HG03460 (cell line): ENCODE results near the gene MYO18B.

Experiments
- ATAC-seq: cut with Tn5 transposase; IDR thresholded peaks from one replicate; pipeline ENCODE4 v1.9.1; 2021; ENCODE audit not compliant: unreplicated experiment

Gene MYO18B

DNA sequence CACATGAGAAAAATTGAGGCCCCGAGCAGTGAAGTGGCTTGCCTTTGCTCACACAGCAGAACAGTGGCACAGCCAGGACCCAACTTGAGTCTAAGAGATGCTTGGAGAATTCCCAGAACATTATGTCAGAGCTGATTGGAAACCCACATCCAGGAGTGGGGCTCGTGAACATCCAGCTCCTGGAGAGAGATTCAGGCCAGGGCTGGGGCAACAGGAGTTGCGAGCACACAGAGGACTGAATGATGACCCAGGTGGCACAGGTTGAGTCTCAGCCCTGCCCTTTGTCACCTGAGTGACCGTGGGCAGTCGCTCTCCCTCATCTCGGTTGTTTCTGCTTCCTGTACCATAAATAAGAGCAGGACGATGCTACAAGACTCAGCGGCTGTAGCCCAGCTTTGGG, 102.6 kb downstream of the MYO18B start:
- ATAC-seq = no peak

- no peak for ATAC-seq
Observed at GRCh38 chr22:25845985-25846745, 104.2 kb downstream of the MYO18B start.

GRCh38 chr22:25847451-25847850, 105.5 kb downstream of the MYO18B start:
- ATAC-seq = no peak

- ATAC-seq = no peak
Observed at GRCh38 chr22:25848954-25849353, 107.0 kb downstream of the MYO18B start.

GRCh38 chr22:25849522-25849921, 107.5 kb downstream of the MYO18B start:
- no peak for ATAC-seq

DNA sequence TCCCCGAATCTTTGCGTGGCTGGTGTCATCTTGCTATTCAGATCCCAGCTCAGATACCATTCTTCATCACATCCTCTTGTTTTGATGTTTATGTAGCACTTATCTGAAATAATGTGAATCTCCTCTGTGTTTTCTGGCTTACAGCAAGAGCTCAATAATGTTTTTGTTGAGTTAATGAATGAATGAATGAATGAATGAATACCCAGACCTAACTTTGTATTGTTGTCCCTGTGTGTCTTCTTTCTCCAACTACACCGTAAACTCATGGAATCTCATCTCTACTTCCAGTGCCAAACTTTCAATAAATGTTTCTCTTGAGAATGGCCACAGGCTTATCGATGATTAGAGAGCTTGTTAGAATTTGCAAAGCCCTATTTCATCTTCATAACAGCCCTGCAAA, 110.2 kb downstream of the MYO18B start:
- ATAC-seq = no peak

DNA sequence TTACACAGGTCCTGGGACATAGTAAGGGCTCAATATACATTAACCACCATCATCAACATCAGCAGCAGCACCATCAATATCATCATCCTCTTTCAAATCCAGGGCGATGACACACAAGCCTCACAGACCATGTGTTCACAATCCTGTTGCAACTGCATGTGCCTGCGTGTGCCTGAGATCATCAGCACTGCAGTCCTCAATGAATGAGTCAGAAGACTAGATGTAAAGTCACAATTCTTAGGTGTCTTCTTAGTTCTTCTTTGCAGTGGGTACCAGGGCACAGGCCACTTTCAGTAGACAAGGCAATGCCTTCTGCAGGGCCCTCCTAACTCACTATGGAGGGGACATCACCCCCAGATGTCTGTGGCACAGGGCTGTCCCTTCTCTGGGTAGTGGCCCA, 111.1 kb downstream of the MYO18B start:
- no peak for ATAC-seq

DNA sequence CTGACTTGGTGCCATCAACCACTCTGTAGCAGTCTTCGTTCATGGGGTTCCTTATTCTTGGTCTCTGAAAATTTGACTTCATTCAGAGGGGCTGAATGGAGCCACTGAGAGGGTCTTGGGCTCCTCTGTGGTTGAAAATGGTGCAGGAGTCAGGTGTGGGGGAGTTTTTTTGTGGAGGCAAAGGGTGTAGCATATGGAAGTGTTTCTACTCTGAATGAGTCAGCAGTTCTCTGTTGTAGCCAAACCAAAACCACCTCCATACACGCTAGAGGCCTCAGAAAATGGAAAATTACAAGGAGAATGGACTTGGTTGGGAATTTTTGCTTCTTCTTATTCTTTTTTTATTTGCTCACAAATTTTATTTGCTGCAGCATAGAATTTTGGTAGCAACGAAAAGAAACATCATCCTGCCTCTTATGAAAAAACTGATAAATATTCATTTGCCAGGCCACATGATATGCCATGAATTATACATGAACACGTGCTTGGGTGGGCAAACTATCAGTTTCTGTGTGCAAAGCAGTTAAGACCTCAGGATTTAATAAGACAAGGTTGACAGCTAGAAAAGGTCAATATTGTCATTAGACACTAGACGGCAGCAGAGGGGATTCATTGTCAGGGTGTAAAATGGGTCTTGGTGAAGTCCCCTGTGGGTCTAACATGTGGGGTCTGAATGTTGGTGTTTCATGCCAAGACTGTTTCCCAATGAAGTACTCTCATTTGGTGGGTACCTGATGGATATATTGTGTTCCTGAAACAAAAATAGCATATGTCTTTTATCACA, 111.7 kb downstream of the MYO18B start:
- no peak for ATAC-seq

DNA sequence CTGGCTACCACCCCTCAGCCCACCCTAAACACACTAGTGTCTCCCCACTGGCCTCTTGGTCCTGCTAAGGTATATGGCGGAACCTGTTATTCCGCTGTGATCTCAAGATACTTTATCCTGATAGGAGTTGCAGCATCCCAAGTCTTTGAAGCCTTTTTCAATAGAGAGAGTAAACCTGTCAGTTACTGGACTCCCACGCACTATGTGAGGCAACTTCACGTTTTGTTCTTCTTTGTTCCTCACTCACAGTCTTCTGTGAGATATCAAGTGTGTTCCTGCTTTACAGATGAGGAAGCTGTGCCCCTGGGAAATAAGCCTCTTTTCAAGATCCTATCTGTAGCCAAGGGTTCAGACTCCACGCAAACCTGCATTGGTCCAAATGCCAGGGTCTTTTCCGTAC, 127.8 kb downstream of the MYO18B start:
- ATAC-seq = no peak

GRCh38 chr22:25874327-25874726, 132.3 kb downstream of the MYO18B start:
- ATAC-seq = no peak

GRCh38 chr22:25875461-25875860, 133.5 kb downstream of the MYO18B start:
- ATAC-seq = no peak

DNA sequence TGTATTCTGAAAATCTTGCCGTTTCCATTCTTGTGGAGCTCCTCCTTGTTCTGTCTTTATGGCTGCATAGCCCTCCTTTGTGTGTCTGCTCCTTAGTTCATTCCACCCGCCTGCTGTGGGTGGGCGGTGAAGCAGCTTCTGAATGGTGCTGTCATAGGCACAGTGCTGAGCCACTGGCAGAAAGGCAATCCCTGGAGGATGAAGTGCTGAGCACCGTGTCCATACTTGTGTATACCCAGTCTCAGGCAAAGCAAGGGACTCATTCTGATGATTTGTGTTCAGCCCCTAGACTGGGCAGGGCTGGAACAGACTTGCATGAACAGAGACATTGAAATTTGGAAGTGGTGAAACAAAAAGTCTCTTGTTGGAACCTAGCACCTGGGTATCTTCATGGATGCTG, 134.9 kb downstream of the MYO18B start:
- ATAC-seq = no peak

- ATAC-seq = no peak
Observed at GRCh38 chr22:25878933-25879332, 136.9 kb downstream of the MYO18B start.

- no peak for ATAC-seq
Observed at GRCh38 chr22:25880524-25880923, 138.5 kb downstream of the MYO18B start.

GRCh38 chr22:25881210-25881755, 139.3 kb downstream of the MYO18B start:
- ATAC-seq = no peak

GRCh38 chr22:25882360-25882759, 140.4 kb downstream of the MYO18B start:
- no peak for ATAC-seq

GRCh38 chr22:25883482-25884033, 141.6 kb downstream of the MYO18B start:
- ATAC-seq = no peak

DNA sequence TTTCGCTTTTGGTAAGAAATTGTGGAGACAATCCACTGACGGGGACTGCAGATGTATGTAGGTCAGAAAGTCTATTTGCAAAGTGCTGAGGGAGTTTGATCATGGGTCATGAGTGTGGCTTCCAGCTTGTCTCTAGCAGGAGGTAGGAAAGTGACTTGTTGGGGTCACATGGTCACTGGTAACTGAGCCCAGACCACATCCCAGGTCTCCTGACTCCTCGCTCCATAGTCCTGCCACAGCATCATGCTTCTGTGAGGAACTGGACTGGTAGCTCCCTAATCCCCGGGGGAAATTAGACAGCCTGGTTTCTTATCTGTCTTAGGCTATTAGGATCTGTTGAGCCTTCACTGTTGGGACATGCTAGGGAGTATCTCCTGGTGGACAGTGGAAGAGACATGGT, 142.1 kb downstream of the MYO18B start:
- no peak for ATAC-seq

GRCh38 chr22:25888399-25889054, 146.5 kb downstream of the MYO18B start:
- no peak for ATAC-seq

DNA sequence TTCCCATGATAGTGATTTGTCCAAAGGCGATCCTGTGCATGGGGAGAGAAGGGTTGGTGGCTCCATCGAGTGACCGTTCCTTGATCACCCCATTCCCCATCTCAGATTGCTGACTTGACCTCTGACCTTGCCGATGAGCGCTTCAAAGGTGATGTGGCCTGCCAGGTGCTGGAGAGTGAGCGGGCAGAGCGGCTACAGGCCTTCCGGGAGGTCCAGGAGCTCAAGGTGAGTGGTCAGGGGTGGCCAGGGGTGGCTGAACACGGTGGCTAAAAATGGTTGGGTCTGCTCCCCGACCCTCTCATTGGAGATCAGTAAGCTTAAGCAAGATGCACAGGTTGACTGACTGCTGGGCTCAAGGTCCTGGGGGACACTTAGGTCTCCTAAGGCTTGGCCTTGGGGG, 148.7 kb downstream of the MYO18B start:
- ATAC-seq = no peak

- no peak for ATAC-seq
Observed at GRCh38 chr22:25892678-25893077, 150.7 kb downstream of the MYO18B start.
